Embryonic facial prominence (tissue), 1 donor: ENCODE measurements around the gene ZNF212.
"Not testable (repeated sequence)": the region's sequence is repeated elsewhere in the genome, so short reads cannot be mapped to it uniquely, and the experiment has no call there.

Experiments
- DNase-seq: peaks from one replicate; pipeline ENCODE4 v3.0.0-alpha.2; 2016; ENCODE audit errors: extremely low spot score

Gene ZNF212

GRCh38 chr7:149218469-149219420, 20.7 kb upstream of the ZNF212 start:
- no peak for DNase-seq

- DNase-seq = no peak
Measured at GRCh38 chr7:149220534-149220933, 18.9 kb upstream of the ZNF212 start.

- DNase-seq = no peak
Measured at GRCh38 chr7:149223176-149223575, 16.3 kb upstream of the ZNF212 start.

DNA sequence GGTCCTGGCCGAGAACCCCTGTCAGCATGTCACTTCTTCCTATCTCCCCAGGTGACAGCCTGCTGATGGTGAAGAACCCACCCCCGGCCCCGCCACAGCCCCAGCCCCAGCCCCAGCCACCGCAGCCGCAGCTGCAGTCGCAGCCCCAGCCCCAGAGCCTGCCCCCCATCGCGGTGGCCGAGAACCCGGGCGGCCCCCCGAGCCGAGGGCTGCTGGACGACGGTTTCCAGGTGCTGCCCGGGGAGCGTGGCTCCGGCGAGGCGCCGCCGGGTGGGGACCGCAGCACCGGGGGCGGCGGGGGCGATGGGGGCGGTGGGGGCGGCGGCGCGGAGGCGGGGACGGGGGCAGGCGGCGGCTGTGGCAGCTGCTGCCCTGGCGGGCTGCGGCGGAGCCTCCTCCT, 15.7 kb upstream of the ZNF212 start:
- DNase-seq = no peak

- DNase-seq = no peak
Measured at GRCh38 chr7:149224352-149224751, 15.1 kb upstream of the ZNF212 start.

DNA sequence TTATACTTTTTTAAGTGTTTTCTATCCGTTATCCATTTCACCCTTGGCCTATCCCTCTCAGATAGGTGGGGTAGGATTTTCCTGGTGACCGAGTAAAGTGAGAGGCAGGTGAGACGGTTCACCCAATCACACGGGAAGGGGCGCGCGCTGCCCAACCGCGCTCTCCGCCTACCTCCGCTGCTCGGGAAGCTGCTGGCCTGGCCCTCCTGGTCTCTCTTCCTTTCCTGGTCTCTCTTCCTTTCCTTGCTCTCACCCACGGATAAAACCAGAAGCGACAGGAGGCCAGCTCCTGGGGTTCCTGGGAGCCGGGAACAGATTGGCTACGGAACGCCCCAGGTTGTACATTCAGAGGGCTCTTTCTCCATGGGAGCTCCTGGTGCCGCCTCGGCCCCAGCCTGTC, 14.3 kb upstream of the ZNF212 start:
- no peak for DNase-seq

DNA sequence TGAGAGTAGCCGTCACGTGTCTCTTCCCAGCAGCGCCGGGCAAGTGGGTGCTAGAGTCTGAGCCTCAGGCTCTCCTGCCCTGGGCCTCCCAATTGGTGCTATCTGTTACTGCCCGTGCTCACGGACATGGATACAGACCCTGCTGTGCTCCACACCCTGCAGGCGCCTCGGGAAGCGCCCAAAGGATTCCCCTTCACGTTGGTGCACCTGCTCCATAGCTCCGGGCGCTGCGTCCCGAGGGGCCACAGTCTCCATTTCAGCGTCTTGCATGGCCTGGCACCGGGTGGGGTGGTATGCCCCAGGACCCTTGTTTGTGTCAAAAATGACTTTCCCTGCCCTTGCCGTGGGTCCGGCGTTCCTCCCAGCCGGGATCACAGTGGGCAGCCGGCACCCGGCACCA, 13.8 kb upstream of the ZNF212 start:
- DNase-seq = no peak

DNA sequence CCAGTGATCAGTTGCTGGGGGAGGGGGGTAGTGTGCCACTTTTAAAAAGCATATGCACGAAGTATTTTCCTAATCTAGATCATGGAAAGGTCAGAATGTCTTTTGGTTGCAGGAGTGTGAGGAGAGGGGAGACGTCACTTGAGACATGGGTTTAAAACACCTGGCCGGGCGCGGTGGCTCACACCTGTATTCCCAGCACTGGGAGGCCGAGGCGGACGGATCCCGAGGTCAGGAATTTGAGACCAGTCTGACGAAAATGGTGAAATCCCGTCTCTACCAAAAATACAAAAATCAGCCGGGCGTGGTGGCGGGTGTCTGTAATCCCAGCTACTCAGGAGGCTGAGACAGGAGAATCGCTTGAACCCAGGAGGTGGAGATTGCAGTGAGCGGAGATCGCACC, 13.1 kb upstream of the ZNF212 start:
- not testable (repeated sequence) for DNase-seq

- no peak for DNase-seq
Measured at GRCh38 chr7:149226840-149227494, 12.5 kb upstream of the ZNF212 start.

DNA sequence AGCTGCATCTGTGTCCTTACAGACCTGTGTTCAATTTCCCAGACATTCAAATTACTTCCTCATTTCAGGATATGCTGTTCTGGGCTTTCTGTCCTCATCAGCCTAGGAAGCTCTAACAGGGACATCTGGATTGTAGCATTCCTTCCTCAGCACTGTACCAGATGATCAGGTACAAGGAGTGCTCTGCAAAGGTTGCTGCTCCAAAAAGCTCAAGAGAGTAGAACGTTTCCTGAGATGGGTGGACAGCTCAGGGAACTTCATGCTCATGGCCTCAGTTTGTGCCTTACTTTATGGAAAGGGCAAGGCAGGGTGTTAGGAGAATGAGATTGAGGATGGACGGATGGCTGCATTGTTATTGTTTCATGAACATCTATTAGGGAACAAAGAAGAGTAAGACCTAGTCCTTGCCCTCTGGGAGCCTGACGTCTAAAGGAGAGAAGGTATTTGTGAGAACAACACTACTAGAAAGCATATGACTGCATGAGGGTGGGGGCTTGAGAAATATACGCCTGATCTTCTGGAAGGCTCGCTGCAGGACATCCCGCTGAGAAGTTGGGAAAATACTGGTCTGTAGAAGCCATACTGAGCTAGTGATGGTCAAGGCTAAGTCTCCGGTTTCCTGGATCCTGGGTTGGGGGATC, 10.5 kb upstream of the ZNF212 start:
- no peak for DNase-seq

DNA sequence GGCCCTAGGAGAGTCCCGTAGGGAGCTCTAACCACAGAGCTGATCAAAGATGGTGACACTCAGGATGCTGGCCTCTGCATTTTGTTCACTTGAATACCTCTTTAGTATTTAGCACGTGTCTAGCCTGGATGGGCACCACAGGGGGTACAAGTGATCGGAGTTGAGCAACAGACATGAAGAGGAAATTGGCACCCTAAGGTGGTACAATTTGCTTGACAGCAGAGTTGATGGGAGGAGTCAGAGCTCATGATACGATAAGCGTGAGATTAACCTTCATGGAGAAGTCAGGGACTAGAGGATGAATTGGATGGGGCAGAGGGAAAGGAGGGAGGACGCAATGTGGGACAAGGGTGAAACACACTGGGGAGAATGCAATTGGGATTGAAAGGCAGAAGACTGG, 9.9 kb upstream of the ZNF212 start:
- no peak for DNase-seq

- no peak for DNase-seq
Measured at GRCh38 chr7:149232362-149232761, 7.1 kb upstream of the ZNF212 start.

DNA sequence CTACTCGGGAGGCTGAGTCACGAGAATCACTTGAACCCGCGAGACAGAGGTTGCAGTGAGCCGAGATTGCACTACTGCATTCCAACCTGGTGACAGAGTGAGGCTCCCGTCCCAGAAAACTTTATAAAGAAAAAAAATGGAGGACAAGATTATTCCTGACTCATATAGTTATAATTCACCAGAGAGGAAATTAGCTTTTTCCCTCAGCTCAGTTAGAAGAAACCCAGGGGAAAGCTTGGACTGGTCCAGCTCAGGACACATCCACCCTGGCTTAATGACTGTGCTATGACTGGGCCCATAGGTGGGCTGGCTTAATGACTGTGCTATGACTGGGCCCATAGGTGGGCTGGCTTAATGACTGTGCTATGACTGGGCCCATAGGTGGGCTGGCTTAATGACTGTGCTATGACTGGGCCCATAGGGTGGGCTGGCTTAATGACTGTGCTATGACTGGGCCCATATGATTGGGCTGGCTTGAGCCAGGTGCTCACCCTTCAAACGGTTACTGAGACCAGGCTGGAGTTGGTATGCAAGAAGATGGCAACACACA, 5.7 kb upstream of the ZNF212 start:
- not testable (repeated sequence) for DNase-seq

- DNase-seq = no peak
Measured at GRCh38 chr7:149237502-149237901, 1.9 kb upstream of the ZNF212 start.

DNA sequence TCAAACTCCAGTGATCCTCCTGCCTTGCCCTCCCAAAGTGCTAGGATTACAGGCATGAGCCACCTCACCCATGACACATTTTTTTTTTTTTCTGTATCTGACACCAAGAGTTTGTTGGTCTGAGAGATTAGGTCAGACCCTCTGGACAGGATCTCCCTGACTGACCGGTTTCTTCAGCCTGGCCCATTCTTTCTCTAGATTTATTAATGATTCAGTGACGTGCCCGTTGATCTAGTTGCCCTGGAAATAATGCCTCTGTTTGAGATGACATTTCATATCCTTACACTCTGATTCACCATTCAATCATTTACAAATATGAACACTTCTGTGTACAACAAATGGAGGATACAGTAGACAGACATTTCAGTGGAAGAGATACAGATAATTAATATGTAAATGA, 1.4 kb upstream of the ZNF212 start:
- DNase-seq = no peak

GRCh38 chr7:149240637-149241036, 1.2 kb downstream of the ZNF212 start:
- DNase-seq = no peak

GRCh38 chr7:149241696-149242095, 2.2 kb downstream of the ZNF212 start:
- DNase-seq = no peak

DNA sequence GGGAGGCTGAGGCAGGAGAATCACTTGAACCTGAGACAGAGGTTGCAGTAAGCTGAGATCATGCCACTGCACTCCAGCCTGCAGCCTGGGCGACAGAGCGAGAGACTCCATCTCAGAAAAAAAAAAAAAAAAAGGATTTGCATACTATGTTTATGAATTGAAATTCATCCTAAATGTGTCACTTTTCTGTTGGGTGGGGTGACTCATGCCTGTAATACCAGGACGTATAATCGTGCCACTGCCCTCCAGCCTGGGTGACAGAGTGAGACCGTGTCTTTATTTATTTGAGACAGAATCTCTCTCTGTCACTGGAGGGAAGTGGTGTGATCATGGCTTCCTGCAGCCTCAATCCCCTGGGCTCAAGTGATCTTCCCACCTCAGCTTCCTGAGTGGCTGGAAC, 5.8 kb downstream of the ZNF212 start:
- DNase-seq = no peak

- DNase-seq = no peak
Measured at GRCh38 chr7:149245744-149246143, 6.3 kb downstream of the ZNF212 start.

DNA sequence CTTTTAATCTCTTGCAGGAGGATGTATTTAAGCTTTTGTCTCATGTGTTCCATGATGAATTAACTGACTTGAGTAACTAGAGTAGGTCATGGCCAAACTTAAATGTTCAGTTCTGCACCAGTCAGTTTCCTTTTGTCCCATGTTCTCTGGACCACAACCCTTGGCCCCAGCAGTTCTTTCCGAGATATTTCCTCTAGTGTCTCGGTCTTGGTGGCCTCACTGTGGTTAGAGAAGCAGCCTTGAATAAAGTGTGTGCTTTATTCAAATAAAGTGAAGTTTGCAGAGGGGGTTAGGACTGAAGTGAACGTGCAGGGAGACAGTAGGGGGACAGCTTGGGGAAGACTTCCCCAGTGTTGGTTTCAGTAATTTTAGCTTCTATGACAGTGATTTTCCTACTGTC, 9.3 kb downstream of the ZNF212 start:
- DNase-seq = no peak

- not testable (repeated sequence) for DNase-seq
Measured at GRCh38 chr7:149250151-149250550, 10.7 kb downstream of the ZNF212 start.

DNA sequence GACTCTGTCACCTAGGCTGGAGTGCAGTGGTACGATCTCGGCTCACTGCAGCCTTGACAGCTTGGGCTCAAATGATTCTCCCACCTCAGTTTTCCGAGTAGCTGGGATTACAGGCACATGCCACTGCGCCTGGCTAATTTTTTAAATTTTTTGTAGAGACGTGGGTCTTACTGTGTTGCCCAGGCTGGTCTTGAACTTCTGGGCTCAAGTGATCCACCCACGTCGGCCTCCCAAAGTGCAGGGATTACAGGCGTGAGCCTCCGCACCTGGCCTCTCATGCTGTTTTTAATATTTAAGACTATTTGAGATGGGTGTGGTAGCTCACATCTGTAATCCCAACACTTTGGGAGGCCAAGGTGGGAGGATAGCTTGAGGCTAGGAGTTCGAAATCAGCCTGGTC, 12.1 kb downstream of the ZNF212 start:
- not testable (repeated sequence) for DNase-seq
